Measurements from ENCODE around the gene PCNX2. TPM values are rescaled to one million over a fixed set of nuclear protein-coding genes. Genes with fewer than 3 reads are reported as not detected.

Gene PCNX2
- total RNA-seq, 1 experiment from 2014 or later = 15.0 TPM

DNA sequence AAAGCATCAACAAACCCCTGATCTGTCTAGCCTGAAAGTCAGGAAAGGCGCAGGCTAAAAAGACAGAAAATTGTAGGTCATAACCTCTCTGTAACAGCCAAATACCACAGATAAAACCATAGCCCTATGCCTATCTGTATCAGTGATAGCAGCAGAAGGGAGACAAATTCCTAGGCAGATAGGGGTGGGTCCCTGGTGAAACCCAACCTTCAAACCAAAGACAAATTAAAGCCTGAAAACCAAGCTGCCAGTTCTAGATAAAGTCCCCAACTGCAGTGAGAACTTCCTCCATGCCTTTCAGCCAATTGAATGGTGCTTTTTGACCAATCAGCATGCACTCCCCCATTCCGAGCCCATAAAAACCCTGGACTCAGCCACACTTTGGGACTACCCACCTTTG lies 229.8 kb downstream of the PCNX2 start:
- intact Hi-C loops (cut with micrococcal nuclease; ENCODE audit: unreplicated experiment) = no loop called here
- no peaks in the 10 kb centered on the region for H3K27me3 Mint-ChIP-seq (ENCODE audit: insufficient read depth, unreplicated experiment)
- ChIA-PET POLR2A (no interaction called here), CTCF (no interaction called here)
- peaks cover 6% of the 10 kb centered on the region for H3K4me1 Mint-ChIP-seq (ENCODE audit: low read depth, unreplicated experiment)
- Histone ChIP-seq H3K27me3 (replicated peaks; ENCODE audit: control insufficient read depth, insufficient read depth, low read length) (no peaks in the 10 kb centered on the region), H3K36me3 (ENCODE audit: control insufficient read depth, insufficient read depth, low read length) (no peaks in the 10 kb centered on the region; the same call in 1 of the 2 replicates), H3K4me3 (ENCODE audit: low read depth, low read length) (no peak overlapping the region), H3K9me3 (0 out of 2 replicates have a peak, but pooled peaks cover 6% of the 10 kb centered on the region), H3K4me1 (no peaks in the 10 kb centered on the region)
- no TSS peak for BruUV-seq (replicated peaks)
- no peak for DNase-seq
- no peaks in the 10 kb centered on the region for H3K36me3 Mint-ChIP-seq (ENCODE audit: insufficient read depth, unreplicated experiment)
- TF ChIP-seq, protein P1, sequence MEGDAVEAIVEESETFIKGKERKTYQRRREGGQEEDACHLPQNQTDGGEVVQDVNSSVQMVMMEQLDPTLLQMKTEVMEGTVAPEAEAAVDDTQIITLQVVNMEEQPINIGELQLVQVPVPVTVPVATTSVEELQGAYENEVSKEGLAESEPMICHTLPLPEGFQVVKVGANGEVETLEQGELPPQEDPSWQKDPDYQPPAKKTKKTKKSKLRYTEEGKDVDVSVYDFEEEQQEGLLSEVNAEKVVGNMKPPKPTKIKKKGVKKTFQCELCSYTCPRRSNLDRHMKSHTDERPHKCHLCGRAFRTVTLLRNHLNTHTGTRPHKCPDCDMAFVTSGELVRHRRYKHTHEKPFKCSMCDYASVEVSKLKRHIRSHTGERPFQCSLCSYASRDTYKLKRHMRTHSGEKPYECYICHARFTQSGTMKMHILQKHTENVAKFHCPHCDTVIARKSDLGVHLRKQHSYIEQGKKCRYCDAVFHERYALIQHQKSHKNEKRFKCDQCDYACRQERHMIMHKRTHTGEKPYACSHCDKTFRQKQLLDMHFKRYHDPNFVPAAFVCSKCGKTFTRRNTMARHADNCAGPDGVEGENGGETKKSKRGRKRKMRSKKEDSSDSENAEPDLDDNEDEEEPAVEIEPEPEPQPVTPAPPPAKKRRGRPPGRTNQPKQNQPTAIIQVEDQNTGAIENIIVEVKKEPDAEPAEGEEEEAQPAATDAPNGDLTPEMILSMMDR (IDR thresholded peaks at IDR 0.05; ENCODE audit: insufficient read depth in 1 of 2, low read depth in 1 of 2, low read length in 1 of 2, severe bottlenecking in 1 of 2, unreplicated experiment in 1 of 2) = no peak
- H3K4me3 Mint-ChIP-seq (ENCODE audit: unreplicated experiment) = no peak overlapping the region
- H3K9me3 Mint-ChIP-seq (ENCODE audit: unreplicated experiment) = no peaks in the 10 kb centered on the region
- no peak overlapping the region for H3K27ac Mint-ChIP-seq (ENCODE audit: unreplicated experiment)

DNA sequence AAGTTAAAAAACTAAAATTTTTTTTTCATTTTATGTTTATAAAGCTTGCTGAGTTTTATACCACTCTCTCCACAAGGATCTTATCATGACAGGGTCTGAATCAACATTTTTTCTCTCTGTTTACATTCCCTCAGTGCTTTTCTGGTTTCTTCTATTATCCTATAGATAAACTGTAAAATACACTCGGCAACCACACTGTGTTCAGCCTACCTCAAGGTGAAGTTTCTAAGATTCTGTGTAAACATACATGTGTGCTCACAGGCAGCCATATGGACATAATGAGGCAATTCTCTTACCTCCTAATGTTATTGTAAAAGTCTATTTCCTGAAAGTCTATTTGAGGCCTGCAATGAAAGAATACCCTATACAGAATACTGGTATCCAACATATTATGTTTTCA lies 230.5 kb downstream of the PCNX2 start:
- no TSS peak for BruUV-seq (replicated peaks)
- no peak overlapping the region for H3K27ac Mint-ChIP-seq (ENCODE audit: unreplicated experiment)
- no peaks in the 10 kb centered on the region for H3K9me3 Mint-ChIP-seq (ENCODE audit: unreplicated experiment)
- peaks cover 6% of the 10 kb centered on the region for H3K4me1 Mint-ChIP-seq (ENCODE audit: low read depth, unreplicated experiment)
- H3K36me3 ChIP-seq (ENCODE audit: control insufficient read depth, insufficient read depth, low read length) = no peaks in the 10 kb centered on the region; the same call in 1 of the 2 replicates
- ChIA-PET CTCF (interaction anchor here (0.6 kb wide), 1 partner anchor 162 kb away, joined by 3 read pairs; no protein-coding TSS in a partner anchor), POLR2A (no interaction called here)
- TF ChIP-seq, protein P1 (IDR thresholded peaks at IDR 0.05; ENCODE audit: insufficient read depth in 1 of 2, low read depth in 1 of 2, low read length in 1 of 2, severe bottlenecking in 1 of 2, unreplicated experiment in 1 of 2) = no peak
- 0 out of 2 replicates have a peak, but pooled peaks cover 6% of the 10 kb centered on the region for H3K9me3 ChIP-seq
- H3K4me1 ChIP-seq = no peaks in the 10 kb centered on the region
- H3K4me3 ChIP-seq (ENCODE audit: low read depth, low read length) = no peak overlapping the region
- no peaks in the 10 kb centered on the region for H3K27me3 ChIP-seq (replicated peaks; ENCODE audit: control insufficient read depth, insufficient read depth, low read length)
- intact Hi-C loops (cut with micrococcal nuclease; ENCODE audit: unreplicated experiment) = no loop called here
- DNase-seq = no peak
- H3K4me3 Mint-ChIP-seq (ENCODE audit: unreplicated experiment) = no peak overlapping the region
- no peaks in the 10 kb centered on the region for H3K27me3 Mint-ChIP-seq (ENCODE audit: insufficient read depth, unreplicated experiment)
- H3K36me3 Mint-ChIP-seq (ENCODE audit: insufficient read depth, unreplicated experiment) = no peaks in the 10 kb centered on the region

DNA sequence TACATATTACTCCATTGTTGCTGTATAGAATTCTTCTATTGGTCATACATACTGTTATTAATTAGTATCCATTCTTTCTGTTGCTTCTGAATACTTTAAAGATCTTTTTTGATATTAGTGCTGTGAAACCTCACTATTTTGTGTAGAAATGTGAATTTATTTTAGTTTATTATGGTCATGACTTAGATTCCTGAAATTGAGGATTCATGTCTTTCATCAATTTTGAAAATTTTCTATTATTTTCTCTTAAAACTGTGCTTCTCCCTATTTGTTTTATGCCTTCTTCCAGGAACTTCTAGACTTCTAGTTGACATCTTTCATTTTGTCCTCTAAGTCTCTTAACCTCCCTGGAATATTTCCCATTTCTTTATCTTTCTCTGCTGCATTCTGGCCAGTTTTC lies 232.1 kb downstream of the PCNX2 start:
- no peaks in the 10 kb centered on the region for H3K36me3 Mint-ChIP-seq (ENCODE audit: insufficient read depth, unreplicated experiment)
- DNase-seq = no peak
- 0 out of 2 replicates have a peak, but pooled peaks cover 6% of the 10 kb centered on the region for H3K9me3 ChIP-seq
- POLR2A ChIA-PET = no interaction called here
- H3K4me1 Mint-ChIP-seq (ENCODE audit: low read depth, unreplicated experiment) = peaks cover 6% of the 10 kb centered on the region
- H3K9me3 Mint-ChIP-seq (ENCODE audit: unreplicated experiment) = no peaks in the 10 kb centered on the region
- no peaks in the 10 kb centered on the region for H3K27me3 ChIP-seq (replicated peaks; ENCODE audit: control insufficient read depth, insufficient read depth, low read length)
- H3K36me3 ChIP-seq (ENCODE audit: control insufficient read depth, insufficient read depth, low read length) = no peaks in the 10 kb centered on the region; the same call in 1 of the 2 replicates
- no peak overlapping the region for H3K4me3 ChIP-seq (ENCODE audit: low read depth, low read length)
- H3K4me3 Mint-ChIP-seq (ENCODE audit: unreplicated experiment) = no peak overlapping the region
- no peak overlapping the region for H3K27ac Mint-ChIP-seq (ENCODE audit: unreplicated experiment)
- TF ChIP-seq, protein P1 (IDR thresholded peaks at IDR 0.05; ENCODE audit: insufficient read depth in 1 of 2, low read depth in 1 of 2, low read length in 1 of 2, severe bottlenecking in 1 of 2, unreplicated experiment in 1 of 2) = no peak
- BruUV-seq (replicated peaks) = no TSS peak
- H3K27me3 Mint-ChIP-seq (ENCODE audit: insufficient read depth, unreplicated experiment) = no peaks in the 10 kb centered on the region
- H3K4me1 ChIP-seq = no peaks in the 10 kb centered on the region
- intact Hi-C loops (cut with micrococcal nuclease; ENCODE audit: unreplicated experiment) = no loop called here
- CTCF ChIA-PET = no interaction called here
